GM23338 (cell line): ENCODE data around the gene FBXW4. TPM values are rescaled to one million over a fixed set of nuclear protein-coding genes. Genes with fewer than 3 reads are reported as not detected.

Experiments used
- CREB1 ChIP-seq: fragments of 250-450 bp; sonication (Bioruptor Pico); IDR thresholded peaks from 2 replicates; pipeline ENCODE4 v1.5.0; 2020; ENCODE audit warnings: low read depth, mild to moderate bottlenecking, moderate library complexity
- CTCF ChIP-seq, 2 experiments: fragments of 200-600 bp in 1 of 2; sonication (generic) in 1 of 2; conservative IDR thresholded peaks; 2 replicates each; pipeline versions ENCODE4 v1.5.1 to v1.6.1; 2016 to 2017; ENCODE audit warnings: antibody characterized with exemption in 2 of 2, low read depth in 2 of 2, mild to moderate bottlenecking in 2 of 2, moderate library complexity in 1 of 2
- ETS1 ChIP-seq: IDR thresholded peaks from 2 replicates; pipeline ENCODE4 v1.6.1; 2016; ENCODE audit warnings: antibody characterized with exemption
- EZH2 ChIP-seq: fragments of 200-600 bp; sonication (generic); IDR thresholded peaks from one replicate; pipeline ENCODE4 v1.8.0; 2017; ENCODE audit warnings: antibody characterized with exemption, mild to moderate bottlenecking, low read depth; ENCODE audit not compliant: unreplicated experiment
- EZH2phosphoT487 ChIP-seq: fragments of 200-600 bp; sonication (generic); IDR thresholded peaks from one replicate; pipeline ENCODE4 v1.8.1; 2018; ENCODE audit warnings: antibody characterized with exemption; ENCODE audit not compliant: unreplicated experiment
- POLR2AphosphoS5 ChIP-seq: IDR thresholded peaks from 2 replicates; pipeline ENCODE4 v1.6.1; 2016; ENCODE audit warnings: antibody characterized with exemption, low read depth
- STAT1 ChIP-seq: IDR thresholded peaks from one replicate; pipeline ENCODE4 v1.6.1; 2016; ENCODE audit warnings: antibody characterized with exemption; ENCODE audit not compliant: unreplicated experiment
- ZNF114 ChIP-seq: fragments of 250-450 bp; sonication (Bioruptor Pico); IDR thresholded peaks from 2 replicates; pipeline ENCODE4 v1.5.0; 2020; ENCODE audit warnings: mild to moderate bottlenecking, moderate library complexity
- ZNF331 ChIP-seq: fragments of 250-450 bp; sonication (Bioruptor Pico); IDR thresholded peaks from 2 replicates; pipeline ENCODE4 v1.5.0; 2020; ENCODE audit warnings: low read depth, mild to moderate bottlenecking, moderate library complexity
- polyA plus RNA-seq: library from polyadenylated mRNA; unstranded; fragments of >200 nt; fragmentation: Nextera tagmentation; extraction: Ambion mirVana; gene quantifications from 2 replicates; pipeline ENCODE4 v1.2.1, GENCODE V29; 2016
- total RNA-seq: library from RNA; depleted of rRNA; stranded (reverse); fragments of >200 nt; shearing (Covaris generic); gene quantifications from 2 replicates; pipeline ENCODE4 v1.2.3, GENCODE V29; 2014
- TF ChIP-seq, protein P1 (sequence below): fragments of 250-450 bp; sonication (Bioruptor Pico); IDR thresholded peaks from 2 replicates; pipeline ENCODE4 v1.5.0; 2020; ENCODE audit warnings: mild to moderate bottlenecking, moderate library complexity

FBXW4 gene
- total and polyA plus RNA-seq, 2 experiments from 2014 or later: 8.0 to 18.6 TPM

DNA sequence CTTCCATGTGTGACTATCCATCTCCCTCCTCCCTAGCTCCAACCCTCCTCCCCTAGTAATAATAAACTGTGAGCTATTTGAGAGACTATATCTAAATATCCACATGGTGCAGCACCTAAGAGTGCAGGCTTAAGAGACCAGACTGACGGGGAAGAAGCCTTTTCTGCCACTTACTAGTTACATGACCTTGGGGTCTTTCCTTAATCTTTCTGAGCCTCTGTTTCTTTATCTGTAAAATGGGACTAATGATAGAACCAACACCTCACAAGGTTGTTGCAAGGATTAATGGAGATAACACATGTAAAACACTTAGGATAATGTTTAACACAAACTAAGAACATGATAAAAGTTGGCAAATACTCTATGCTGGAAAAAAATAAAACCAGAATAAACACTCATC is 37.1 kb upstream of the FBXW4 start (continued):
- TF ChIP-seq, protein P1, sequence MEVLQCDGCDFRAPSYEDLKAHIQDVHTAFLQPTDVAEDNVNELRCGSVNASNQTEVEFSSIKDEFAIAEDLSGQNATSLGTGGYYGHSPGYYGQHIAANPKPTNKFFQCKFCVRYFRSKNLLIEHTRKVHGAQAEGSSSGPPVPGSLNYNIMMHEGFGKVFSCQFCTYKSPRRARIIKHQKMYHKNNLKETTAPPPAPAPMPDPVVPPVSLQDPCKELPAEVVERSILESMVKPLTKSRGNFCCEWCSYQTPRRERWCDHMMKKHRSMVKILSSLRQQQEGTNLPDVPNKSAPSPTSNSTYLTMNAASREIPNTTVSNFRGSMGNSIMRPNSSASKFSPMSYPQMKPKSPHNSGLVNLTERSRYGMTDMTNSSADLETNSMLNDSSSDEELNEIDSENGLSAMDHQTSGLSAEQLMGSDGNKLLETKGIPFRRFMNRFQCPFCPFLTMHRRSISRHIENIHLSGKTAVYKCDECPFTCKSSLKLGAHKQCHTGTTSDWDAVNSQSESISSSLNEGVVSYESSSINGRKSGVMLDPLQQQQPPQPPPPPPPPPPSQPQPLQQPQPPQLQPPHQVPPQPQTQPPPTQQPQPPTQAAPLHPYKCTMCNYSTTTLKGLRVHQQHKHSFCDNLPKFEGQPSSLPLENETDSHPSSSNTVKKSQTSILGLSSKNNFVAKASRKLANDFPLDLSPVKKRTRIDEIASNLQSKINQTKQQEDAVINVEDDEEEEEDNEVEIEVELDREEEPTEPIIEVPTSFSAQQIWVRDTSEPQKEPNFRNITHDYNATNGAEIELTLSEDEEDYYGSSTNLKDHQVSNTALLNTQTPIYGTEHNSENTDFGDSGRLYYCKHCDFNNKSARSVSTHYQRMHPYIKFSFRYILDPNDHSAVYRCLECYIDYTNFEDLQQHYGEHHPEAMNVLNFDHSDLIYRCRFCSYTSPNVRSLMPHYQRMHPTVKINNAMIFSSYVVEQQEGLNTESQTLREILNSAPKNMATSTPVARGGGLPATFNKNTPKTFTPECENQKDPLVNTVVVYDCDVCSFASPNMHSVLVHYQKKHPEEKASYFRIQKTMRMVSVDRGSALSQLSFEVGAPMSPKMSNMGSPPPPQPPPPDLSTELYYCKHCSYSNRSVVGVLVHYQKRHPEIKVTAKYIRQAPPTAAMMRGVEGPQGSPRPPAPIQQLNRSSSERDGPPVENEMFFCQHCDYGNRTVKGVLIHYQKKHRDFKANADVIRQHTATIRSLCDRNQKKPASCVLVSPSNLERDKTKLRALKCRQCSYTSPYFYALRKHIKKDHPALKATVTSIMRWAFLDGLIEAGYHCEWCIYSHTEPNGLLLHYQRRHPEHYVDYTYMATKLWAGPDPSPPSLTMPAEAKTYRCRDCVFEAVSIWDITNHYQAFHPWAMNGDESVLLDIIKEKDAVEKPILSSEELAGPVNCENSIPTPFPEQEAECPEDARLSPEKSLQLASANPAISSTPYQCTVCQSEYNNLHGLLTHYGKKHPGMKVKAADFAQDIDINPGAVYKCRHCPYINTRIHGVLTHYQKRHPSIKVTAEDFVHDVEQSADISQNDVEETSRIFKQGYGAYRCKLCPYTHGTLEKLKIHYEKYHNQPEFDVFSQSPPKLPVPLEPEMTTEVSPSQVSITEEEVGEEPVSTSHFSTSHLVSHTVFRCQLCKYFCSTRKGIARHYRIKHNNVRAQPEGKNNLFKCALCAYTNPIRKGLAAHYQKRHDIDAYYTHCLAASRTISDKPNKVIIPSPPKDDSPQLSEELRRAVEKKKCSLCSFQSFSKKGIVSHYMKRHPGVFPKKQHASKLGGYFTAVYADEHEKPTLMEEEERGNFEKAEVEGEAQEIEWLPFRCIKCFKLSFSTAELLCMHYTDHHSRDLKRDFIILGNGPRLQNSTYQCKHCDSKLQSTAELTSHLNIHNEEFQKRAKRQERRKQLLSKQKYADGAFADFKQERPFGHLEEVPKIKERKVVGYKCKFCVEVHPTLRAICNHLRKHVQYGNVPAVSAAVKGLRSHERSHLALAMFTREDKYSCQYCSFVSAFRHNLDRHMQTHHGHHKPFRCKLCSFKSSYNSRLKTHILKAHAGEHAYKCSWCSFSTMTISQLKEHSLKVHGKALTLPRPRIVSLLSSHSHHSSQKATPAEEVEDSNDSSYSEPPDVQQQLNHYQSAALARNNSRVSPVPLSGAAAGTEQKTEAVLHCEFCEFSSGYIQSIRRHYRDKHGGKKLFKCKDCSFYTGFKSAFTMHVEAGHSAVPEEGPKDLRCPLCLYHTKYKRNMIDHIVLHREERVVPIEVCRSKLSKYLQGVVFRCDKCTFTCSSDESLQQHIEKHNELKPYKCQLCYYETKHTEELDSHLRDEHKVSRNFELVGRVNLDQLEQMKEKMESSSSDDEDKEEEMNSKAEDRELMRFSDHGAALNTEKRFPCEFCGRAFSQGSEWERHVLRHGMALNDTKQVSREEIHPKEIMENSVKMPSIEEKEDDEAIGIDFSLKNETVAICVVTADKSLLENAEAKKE (CRISPR knock-in tag): no peak
- no peak for TF ChIP-seq ETS1
- TF ChIP-seq CREB1 (CRISPR knock-in tag): no peak
- no peak for TF ChIP-seq EZH2
- no peak for TF ChIP-seq CTCF (conservative IDR thresholded peaks at IDR 0.05; ENCODE audit: low read depth in 2 of 2)
- no peak for TF ChIP-seq ZNF331 (CRISPR knock-in tag)
- no peak for TF ChIP-seq STAT1
- TF ChIP-seq ZNF114 (CRISPR knock-in tag): no peak
- no peak for TF ChIP-seq POLR2AphosphoS5
- no peak for TF ChIP-seq EZH2phosphoT487
